Chondrocyte (in vitro differentiated cells): Measurements from ENCODE around the gene ZNF524. TPM values are rescaled to one million over a fixed set of nuclear protein-coding genes. Genes with fewer than 3 reads are reported as not detected.
A peak's percentile ranks its signal among the peaks of the same experiment; 100 is the strongest.

Experiments used
- DNase-seq: peaks from one replicate; pipeline ENCODE4 v3.0.0; 2021; ENCODE audit warnings: mixed read lengths, low spot score
- H3K27ac Mint-ChIP-seq: one replicate; pipeline ENCODE4 v1.8.0; 2021; ENCODE audit warnings: mild to moderate bottlenecking, moderate library complexity, mixed read lengths; ENCODE audit not compliant: unreplicated experiment
- H3K27me3 Mint-ChIP-seq: 2 replicates; pipeline ENCODE4 v1.8.0; 2021; ENCODE audit warnings: low read depth, mixed read lengths
- H3K36me3 Mint-ChIP-seq: 2 replicates; pipeline ENCODE4 v1.8.0; 2021; ENCODE audit warnings: low read depth, mixed read lengths
- H3K4me1 Mint-ChIP-seq: 2 replicates; pipeline ENCODE4 v1.8.0; 2021; ENCODE audit warnings: low read depth, mild to moderate bottlenecking, mixed read lengths
- H3K4me3 Mint-ChIP-seq: one replicate; pipeline ENCODE4 v1.8.0; 2021; ENCODE audit warnings: mild to moderate bottlenecking, moderate library complexity, mixed read lengths; ENCODE audit not compliant: unreplicated experiment
- H3K9me3 Mint-ChIP-seq: 2 replicates; pipeline ENCODE4 v1.8.0; 2021; ENCODE audit warnings: low read depth, mixed read lengths
- total RNA-seq: library from RNA; stranded (reverse); gene quantifications from 3 replicates; pipeline ENCODE4 v1.2.1, GENCODE V29; 2021
- TF ChIP-seq, protein P1 (sequence below): fragments of 200-600 bp; sonication (generic); IDR thresholded peaks from 2 replicates; pipeline ENCODE4 v1.5.0; 2021; ENCODE audit warnings: antibody characterized with exemption, mild to moderate bottlenecking, moderate library complexity

Gene ZNF524
- total RNA-seq, 1 donor from 2014 or later, result 11.0 TPM

DNA sequence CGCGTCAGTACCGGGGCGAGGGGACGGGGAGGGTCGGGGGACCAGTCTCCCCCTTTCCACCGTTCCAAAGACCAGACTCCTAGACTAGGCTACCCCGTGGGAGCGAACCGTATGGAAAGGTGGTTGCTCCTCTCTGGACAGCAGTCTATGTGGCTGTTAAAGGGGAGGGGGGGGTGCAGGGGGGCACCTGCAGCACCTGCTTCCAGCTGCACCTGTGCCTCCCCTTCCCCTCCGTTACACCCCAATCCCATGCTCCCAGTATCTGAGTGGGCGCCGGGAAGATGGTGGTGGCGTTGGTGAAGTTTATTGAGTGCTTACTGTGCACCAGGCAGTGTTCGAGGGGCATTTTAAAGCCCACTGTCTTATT, 557 bp downstream of the ZNF524 start:
- Mint-ChIP-seq H3K4me3 (peak overlapping the region; percentile 66), H3K27me3 (no peaks in the 10 kb centered on the region), H3K9me3 (no peaks in the 10 kb centered on the region), H3K36me3 (peaks cover 12% of the 10 kb centered on the region), H3K4me1 (peaks cover 31% of the 10 kb centered on the region), H3K27ac (peak overlapping the region; percentile 41)
- no peak for DNase-seq
- TF ChIP-seq, protein P1, sequence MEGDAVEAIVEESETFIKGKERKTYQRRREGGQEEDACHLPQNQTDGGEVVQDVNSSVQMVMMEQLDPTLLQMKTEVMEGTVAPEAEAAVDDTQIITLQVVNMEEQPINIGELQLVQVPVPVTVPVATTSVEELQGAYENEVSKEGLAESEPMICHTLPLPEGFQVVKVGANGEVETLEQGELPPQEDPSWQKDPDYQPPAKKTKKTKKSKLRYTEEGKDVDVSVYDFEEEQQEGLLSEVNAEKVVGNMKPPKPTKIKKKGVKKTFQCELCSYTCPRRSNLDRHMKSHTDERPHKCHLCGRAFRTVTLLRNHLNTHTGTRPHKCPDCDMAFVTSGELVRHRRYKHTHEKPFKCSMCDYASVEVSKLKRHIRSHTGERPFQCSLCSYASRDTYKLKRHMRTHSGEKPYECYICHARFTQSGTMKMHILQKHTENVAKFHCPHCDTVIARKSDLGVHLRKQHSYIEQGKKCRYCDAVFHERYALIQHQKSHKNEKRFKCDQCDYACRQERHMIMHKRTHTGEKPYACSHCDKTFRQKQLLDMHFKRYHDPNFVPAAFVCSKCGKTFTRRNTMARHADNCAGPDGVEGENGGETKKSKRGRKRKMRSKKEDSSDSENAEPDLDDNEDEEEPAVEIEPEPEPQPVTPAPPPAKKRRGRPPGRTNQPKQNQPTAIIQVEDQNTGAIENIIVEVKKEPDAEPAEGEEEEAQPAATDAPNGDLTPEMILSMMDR, result no peak

DNA sequence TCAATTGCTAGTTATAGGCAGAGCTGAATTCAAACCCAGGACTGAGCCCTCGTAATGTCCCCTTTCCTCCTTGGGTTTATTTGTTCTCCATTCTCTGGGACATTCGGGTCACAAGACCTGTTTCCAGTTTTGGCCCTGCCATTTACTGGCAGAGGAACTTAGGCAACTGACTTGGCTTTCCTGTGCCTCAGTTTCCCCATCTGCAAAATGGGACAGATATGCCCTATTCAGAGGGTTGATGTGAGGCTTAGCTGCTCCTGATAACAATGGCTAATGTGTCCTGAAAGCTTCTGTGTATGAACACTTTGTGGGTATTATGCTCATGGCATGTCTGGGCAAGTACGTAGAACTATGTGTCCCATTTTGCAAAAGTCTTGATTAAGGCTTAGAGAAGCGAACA, 996 bp downstream of the ZNF524 start:
- peak overlapping the region; percentile 66 for H3K4me3 Mint-ChIP-seq
- peaks cover 9% of the 10 kb centered on the region for H3K36me3 Mint-ChIP-seq
- H3K27me3 Mint-ChIP-seq, result no peaks in the 10 kb centered on the region
- H3K4me1 Mint-ChIP-seq, result peaks cover 31% of the 10 kb centered on the region
- TF ChIP-seq, protein P1, result no peak
- no peak for DNase-seq
- peak overlapping the region; percentile 41 for H3K27ac Mint-ChIP-seq
- no peaks in the 10 kb centered on the region for H3K9me3 Mint-ChIP-seq

DNA sequence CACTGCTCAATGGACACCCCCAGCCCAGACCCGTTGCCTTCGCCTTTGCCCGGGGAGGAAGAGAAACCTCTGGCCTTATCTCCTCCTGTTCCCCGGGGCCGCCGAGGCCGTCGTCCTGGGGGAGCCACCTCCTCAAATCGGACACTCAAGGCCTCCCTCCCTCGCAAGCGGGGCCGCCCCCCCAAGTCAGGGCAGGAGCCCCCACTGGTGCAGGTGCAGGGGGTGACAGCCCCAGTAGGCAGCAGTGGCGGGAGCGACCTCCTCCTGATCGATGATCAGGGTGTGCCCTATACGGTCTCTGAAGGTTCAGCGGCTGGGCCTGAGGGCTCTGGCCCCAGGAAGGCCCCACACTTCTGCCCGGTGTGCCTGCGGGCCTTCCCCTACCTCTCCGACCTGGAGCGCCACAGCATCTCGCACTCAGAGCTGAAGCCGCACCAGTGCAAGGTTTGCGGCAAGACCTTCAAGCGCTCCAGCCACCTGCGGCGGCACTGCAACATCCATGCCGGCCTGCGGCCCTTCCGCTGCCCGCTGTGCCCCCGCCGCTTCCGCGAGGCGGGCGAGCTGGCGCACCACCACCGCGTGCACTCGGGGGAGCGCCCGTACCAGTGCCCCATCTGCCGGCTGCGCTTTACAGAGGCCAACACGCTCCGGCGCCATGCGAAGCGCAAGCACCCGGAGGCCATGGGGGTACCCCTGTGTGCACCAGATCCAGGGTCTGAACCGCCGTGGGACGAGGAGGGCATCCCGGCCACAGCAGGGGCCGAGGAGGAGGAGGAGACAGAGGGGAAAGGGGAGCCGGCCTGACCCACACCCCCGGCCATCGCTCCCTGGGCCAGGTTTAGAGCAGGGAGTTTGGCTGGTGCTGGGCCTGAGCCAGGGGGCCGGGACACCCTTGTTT, 2.3 kb downstream of the ZNF524 start:
- H3K4me3 Mint-ChIP-seq, result no peak overlapping the region
- H3K27ac Mint-ChIP-seq, result no peak overlapping the region
- peaks cover 2% of the 10 kb centered on the region for H3K36me3 Mint-ChIP-seq
- peaks cover 39% of the 10 kb centered on the region for H3K4me1 Mint-ChIP-seq
- no peak for DNase-seq
- no peaks in the 10 kb centered on the region for H3K9me3 Mint-ChIP-seq
- no peaks in the 10 kb centered on the region for H3K27me3 Mint-ChIP-seq
- TF ChIP-seq, protein P1, result no peak

DNA sequence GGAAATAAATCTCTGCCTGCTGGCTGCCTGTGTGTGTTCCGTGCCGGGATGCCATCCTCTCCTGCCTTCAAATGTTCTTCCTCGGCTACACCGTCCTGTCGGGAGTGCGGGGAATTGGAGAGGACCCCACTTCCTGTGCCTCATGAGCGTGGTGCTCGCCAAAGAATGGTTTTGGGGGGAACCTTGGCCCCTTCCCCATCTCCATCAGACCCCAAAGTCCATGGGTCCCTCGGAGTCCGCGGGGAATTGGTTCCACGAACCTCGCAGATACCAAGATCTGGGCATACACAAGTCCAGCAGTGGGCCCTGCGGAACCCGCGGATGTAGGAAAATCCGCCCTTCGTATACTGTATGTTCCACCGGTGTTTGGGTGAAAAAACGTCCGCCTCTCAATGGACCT, 3.0 kb downstream of the ZNF524 start:
- no peaks in the 10 kb centered on the region for H3K27me3 Mint-ChIP-seq

DNA sequence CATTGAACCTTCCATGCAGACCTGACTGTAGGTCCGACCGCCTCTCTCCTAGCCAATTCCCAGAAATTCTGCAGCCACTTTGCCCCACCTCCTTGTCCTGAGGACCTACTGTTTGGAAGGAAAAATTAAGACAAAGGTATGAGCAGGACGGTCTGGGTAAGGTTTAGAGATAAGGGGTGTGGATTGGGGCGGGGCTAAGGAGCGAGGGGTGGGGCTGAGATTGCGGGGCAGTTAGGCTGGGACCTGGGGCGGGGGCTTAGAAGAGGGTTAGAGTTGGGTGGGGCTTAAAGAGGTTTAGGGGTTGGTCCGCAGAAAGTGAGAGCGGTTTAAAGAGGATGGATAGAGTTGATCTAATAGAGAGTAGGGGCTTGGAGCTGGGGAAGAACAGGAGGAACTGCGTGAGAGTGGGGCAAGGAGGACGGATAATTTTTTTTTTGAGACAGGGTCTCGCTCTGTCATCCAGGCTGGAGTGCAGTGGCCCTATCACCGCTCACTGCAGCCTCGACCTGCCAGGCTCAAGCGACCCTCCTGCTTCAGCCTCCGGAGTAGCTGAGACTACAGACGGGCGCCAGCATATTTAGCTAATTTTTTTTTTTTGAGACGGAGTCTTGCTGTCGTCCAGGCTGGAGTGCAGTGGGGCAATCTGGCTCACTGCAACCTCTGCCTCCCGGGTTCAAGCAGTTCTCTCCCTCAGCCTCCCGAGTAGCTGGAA, 3.6 kb downstream of the ZNF524 start:
- DNase-seq, result no peak
- no peak overlapping the region for H3K4me3 Mint-ChIP-seq
- H3K36me3 Mint-ChIP-seq, result peaks cover 6% of the 10 kb centered on the region
- H3K4me1 Mint-ChIP-seq, result peaks cover 40% of the 10 kb centered on the region
- TF ChIP-seq, protein P1, result no peak
- peak overlapping the region; percentile 98 for H3K27ac Mint-ChIP-seq
- no peaks in the 10 kb centered on the region for H3K27me3 Mint-ChIP-seq
- no peaks in the 10 kb centered on the region for H3K9me3 Mint-ChIP-seq

More for the DNA sequence above, 3.0 kb downstream of the ZNF524 start:
- DNase-seq, result no peak
- peaks cover 4% of the 10 kb centered on the region for H3K36me3 Mint-ChIP-seq
- H3K4me3 Mint-ChIP-seq, result no peak overlapping the region
- H3K4me1 Mint-ChIP-seq, result peaks cover 44% of the 10 kb centered on the region
- no peaks in the 10 kb centered on the region for H3K9me3 Mint-ChIP-seq
- no peak overlapping the region for H3K27ac Mint-ChIP-seq
- TF ChIP-seq, protein P1, result no peak
